Panc1 (cell line): ENCODE measurements around the gene GLRX5.

Experiments used
- CTCF ChIP-seq: fragments of 450-650 bp; IDR thresholded peaks from 2 replicates; pipeline ENCODE4 v1.5.1; 2017; ENCODE audit warnings: mild to moderate bottlenecking
- POLR2AphosphoS5 ChIP-seq: IDR thresholded peaks from 2 replicates; pipeline ENCODE4 v1.6.1; 2012; ENCODE audit warnings: mild to moderate bottlenecking, low read depth, low read length, moderate library complexity
- REST ChIP-seq, 2 experiments: IDR thresholded peaks; 2 replicates each; pipeline ENCODE4 v1.6.1; 2011 to 2012; ENCODE audit warnings: low read depth in 2 of 2, control low read depth in 1 of 2, low read length in 1 of 2, mild to moderate bottlenecking in 1 of 2, moderate library complexity in 1 of 2; ENCODE audit not compliant: insufficient read depth in 1 of 2
- SIN3A ChIP-seq: IDR thresholded peaks from 2 replicates; pipeline ENCODE4 v1.6.1; 2012; ENCODE audit warnings: low read depth, mild to moderate bottlenecking, low read length, moderate library complexity, borderline replicate concordance; ENCODE audit not compliant: insufficient read depth
- TCF7L2 ChIP-seq: IDR thresholded peaks from 2 replicates; pipeline ENCODE4 v1.6.1; 2011; ENCODE audit warnings: mild to moderate bottlenecking, low read depth, low read length, inconsistent platforms

GRCh38 chr14:95543021-95543420, 8.2 kb downstream of the GLRX5 start:
- TF ChIP-seq CTCF: no peak
- no peak for TF ChIP-seq POLR2AphosphoS5
- TF ChIP-seq SIN3A: no peak
- no peak for TF ChIP-seq REST (IDR thresholded peaks at IDR 0.05; ENCODE audit: insufficient read depth in 1 of 2, low read depth in 2 of 2, low read length in 1 of 2)
- TF ChIP-seq TCF7L2: no peak
